T47D (cell line): Measurements from ENCODE around the gene DDX11.
"Not testable (repeated sequence)": the region's sequence is repeated elsewhere in the genome, so short reads cannot be mapped to it uniquely, and the experiment has no call there.

ENCODE experiments used
- DNase-seq, 2 experiments: peaks; one replicate each; pipeline versions ENCODE4 v3.0.0 to v3.0.0-alpha.2; 2011 to 2012; ENCODE audit warnings: low read depth in 1 of 2, low spot score in 1 of 2
- JUND ChIP-seq: IDR thresholded peaks from 2 replicates; pipeline ENCODE4 v1.6.1; 2012; ENCODE audit warnings: low read depth
- in situ Hi-C: cut with HindIII; loops from 2 replicates; pipeline ENCODE4 v1.10.0; 2016; ENCODE audit warnings: low sequenced_read_pairs, low pct_unique_long_range_greater_than_20kb

DDX11 gene

DNA sequence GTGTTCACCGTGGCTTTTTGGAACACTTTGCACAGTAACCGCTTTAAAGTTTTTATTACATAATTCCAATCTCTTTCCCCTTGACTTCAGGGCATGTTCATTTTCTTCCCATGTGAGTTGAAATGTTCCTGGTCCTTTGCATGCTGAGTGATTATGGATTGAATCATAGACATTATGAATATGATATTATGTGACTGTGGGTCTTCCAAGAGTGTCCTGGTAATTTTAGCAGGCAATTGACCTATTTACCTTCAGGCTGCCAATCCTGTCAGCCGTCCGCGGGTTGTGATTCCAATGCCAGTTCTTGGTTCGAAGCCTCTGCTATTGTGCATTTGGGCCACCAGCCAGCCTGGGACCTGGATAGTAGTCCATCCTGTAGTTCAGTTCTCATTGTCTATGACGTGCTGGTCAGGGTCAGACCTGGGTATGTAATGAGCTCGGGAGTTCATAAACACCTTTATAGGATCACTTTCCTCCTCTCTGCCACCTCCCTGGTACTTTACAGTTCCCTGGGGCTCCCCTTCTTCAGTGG, 32.6 kb upstream of the DDX11 start:
- no peak for DNase-seq
- no peak for TF ChIP-seq JUND
- in situ Hi-C loops: no loop called here

DNA sequence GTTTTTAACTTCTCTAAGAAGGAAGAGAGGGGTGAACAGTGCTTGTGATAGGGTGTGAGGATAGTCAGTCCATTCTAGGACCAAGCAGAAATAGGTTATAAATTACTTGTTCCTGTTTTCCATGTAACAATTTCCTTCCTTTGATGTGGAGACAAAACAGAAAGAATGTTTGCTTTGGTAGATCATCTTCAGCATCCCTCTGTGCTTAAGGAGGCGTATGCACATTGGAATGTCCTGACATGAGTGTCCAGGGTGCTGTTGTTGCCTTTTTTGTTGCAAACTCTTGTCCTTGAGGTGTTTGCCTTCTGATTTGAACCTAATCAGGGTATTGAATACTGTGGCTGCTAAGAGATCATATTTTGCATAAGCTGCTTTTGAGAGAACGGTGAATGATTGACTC, 23.5 kb upstream of the DDX11 start:
- DNase-seq, in situ Hi-C loops: not testable (repeated sequence)

DNA sequence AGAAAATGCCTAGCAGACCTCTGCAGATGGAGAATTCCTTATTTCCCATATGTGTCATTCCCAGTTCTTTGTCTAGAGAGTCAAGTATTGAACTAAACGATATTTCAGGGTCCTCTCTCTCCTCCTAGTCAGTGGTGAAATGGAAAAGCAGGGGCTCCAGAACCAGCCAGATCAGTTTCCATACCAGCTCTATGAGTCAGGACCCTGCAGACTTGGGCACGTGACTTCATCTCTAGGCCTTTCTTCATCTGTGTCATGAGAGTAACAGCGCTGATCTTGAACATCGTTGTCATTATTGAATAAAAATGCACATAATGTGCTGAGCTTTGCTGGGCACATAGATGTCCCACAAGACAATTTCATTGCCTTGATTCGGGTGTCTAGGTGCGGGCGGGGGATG, 23.1 kb upstream of the DDX11 start:
- in situ Hi-C loops, DNase-seq: not testable (repeated sequence)

DNA sequence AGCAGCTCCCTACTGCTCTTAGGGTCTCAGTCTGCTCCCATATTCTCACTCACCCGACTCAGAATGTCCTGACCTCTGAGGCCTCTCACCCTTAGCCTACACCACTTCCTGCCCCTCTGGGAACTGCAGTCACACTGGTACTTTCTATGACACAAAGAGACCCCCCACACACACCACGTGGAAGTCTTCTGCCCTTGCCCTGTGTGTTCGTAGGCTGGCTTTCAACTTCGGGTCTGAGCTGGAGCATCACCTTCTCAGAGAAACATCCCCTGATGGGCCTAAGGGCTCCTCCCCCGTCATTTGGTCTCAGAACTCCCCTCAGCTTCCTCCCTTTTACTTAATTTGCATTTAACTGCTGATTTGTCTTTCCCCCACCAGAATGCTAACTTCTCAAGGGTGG, 22.0 kb upstream of the DDX11 start:
- DNase-seq, in situ Hi-C loops: not testable (repeated sequence)

DNA sequence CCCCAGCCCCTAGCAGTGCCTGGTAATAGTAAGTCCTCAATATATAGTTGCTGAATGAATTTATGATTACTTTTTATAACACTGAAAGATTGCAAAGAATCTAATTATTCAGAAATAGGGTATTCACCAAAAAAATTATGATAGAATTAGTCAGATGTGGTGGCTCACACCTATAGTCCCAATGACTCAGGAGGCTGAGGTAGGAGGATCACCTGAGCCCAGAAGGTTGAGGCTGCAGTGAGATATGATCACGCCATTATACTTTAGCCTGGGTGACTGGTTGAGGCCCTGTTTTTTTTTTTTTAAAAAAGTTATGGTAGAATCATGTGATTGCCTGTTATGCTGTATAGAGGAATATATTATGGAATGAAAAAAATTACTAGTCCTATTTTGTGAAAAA, 21.5 kb upstream of the DDX11 start:
- in situ Hi-C loops, DNase-seq: not testable (repeated sequence)

DNA sequence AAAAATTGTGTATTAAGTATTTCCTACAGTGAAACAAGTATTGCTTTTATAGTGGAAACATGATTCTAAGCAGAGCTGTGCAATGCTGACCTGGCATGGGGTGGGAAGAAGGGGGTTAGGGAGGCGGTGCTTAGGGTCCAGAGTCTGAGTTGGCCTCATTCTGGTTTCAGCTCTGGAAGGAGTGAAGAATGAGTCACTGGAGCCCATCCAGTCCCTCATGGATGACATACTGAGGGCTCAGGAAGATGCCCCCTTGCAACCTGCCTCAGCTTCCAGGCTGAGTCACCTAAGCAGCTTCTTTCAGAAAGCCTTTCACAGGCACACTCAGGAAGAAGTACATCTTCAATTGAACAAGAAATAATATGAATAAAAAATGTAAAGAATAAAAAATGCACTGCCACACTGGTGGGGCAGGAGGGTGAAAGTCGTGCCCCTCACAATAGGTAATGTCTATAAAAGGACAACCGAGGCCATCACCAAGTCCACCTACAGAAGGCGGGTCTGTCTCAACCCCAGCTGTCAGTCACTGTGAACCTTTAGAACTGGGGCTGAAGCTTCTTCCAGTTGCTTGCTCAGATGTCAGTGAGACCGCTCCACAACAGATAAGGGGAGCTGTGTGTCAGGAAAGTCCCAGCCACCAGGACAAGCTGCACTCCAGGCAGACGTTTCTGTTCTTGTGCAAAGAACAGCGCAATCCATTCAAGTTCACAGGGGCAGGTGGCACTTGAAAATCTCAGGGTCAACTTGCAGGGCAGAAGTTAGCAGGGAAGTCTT, 20.8 kb upstream of the DDX11 start:
- DNase-seq, in situ Hi-C loops: not testable (repeated sequence)

DNA sequence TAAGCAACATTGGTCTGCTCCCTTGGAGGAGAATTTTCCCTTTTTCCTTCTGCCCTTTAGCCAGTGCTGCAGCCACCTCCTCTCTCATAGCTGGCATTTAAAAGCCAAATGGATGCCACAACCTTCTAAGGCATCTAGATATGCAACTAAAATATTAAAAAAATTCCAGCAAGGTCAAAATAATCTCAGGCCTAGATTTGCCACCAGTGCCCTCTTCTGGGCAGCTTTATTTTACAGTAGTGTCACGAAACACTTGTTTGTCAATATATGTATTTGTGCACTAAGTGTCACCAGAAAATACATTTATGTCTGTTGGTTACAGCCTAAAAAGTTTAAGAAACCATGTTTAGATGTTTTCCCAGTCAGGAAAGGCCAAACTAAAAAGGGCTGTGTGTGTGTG, 19.7 kb upstream of the DDX11 start:
- in situ Hi-C loops: not testable (repeated sequence)
- DNase-seq: peak in 1 of 2 experiments; percentile 22

DNA sequence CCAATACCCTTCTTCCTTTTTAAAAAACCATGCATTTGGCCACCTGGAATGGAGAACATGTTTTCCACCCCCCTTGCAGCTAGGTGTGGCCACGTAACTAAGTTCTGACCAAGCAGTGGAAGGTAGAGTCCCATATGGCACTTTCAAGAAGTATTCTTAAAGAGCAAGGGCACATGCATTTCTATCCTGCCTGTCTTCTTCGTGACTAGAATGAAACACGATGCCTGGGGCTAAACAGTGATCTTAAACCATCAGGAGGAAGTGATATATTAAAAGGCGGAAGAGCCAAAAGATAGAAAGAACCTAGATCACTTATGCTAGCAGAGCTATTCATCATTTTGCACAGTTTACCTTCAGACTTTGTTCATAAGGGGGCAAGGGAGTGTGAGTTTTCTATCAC, 16.0 kb upstream of the DDX11 start:
- no peak for TF ChIP-seq JUND
- in situ Hi-C loops: no loop called here
- DNase-seq: no peak

DNA sequence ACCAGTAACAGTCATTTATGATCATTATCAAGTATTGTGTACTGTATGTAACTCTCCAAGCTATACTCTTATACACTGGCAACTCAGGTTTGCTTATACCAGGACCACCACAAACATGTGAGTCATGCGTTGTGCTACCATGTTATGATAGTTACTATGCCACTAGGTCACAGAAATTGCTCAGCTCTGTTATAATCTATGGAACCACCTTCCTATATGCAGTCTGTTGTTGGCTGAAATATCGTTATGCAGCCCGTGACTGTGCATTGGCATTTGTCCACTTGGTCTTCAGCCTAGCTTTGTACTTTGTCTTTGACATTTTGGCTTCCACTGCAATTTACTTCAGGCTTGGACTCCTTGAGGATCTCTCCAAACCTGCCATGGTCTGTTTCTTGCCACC, 7.5 kb upstream of the DDX11 start:
- DNase-seq, in situ Hi-C loops: not testable (repeated sequence)

DNA sequence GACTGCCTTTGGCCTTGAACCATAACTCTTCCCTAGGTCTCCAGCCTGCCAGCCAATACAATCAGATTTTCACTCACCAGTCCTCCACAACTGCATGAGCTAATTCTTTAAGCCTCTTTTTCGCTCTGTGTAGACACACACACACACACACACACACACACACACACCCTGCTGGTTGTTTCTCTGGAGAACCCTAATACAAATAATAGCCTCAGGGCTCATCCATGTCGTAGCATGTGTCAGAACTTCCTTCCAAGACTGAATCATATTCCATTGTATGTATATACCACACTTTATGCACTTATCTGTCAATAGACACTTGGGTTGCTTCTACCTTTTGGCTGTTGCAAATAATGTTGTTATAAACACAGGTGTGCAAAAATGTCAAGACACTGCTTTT, 6.0 kb upstream of the DDX11 start:
- DNase-seq, in situ Hi-C loops: not testable (repeated sequence)

DNA sequence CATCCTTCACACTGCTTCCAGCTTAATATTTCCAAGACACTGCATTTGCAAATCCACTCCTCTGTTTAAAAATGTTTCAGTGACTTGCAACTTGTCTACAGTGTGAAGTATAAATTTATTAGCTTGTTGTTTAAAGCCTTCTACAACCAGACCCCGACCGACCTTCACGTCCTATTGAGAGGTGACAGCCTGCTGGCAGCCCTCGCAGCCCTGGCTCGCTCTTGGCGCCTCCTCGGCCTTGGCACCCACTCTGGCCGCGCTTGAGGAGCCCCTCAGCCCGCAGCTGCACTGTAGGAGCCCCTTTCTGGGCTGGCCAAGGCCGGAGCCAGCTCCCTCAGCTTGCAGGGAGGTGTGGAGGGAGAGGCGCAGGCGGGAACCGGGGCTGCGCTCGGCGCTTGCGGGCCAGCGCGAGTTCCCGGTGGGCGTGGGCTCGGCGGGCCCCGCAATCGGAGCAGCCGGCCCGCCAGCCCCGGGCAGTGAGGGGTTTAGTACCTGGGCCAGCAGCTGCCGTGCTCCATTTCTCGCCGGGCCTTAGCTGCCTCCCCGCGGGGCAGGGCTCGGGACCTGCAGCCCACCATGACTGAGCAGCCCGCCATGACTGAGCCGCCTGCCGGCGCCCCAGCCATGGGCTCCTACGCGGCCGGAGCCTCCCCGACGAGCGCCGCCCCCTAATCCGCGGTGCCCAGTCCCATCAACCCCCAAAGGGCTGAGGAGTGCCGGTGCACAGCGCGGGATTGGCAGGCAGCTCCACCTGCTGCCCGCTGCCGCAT, 2.5 kb upstream of the DDX11 start:
- in situ Hi-C loops, DNase-seq: not testable (repeated sequence)

DNA sequence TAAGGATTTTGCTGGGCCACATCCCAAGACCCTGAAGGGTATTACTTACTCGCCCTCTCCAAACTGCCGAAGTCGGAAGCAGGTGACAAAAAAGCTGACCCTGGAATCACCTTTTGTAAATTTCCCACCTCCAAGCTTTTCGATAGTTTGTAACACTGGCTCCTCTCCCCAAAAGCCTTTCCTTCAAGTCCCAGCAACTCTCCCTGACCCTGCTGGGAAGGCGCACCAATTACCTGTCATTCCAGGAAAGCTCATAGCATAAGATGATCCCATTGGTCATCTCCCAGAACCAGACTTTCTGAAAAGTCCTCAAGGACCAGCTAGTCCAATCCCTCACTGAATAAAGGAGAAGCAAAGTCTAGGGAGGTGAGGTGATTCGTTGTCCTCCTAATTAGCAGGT, 698 bp upstream of the DDX11 start:
- in situ Hi-C loops: not testable (repeated sequence)
- peak in 1 of 2 experiments; percentile 62 for DNase-seq

DNA sequence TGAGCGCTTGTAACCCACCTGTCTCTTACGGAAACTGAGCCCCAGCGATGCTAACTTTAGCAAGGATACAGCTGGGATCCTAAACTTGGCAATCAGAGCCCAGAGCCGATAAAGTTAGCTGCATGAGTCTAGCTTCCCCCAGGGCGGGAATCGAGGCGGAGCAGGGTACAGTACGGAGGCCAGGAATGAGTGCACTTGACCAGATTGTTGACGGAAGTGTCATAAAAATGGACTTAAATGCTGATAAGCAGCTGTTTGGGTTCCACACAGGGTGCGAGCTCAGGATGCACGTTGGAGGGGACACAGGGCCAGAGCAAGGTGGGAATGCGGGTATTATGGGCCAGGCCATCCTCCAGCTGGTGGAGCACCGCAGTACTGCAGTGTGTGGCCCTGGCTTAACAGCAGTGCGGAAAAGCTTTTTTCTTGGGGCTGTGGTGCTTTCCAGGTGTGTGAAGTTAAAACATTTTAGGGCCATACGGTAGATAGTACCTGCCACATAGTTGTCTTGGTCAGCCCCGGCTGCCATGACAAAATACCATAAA, 744 bp downstream of the DDX11 start:
- DNase-seq, in situ Hi-C loops: not testable (repeated sequence)

DNA sequence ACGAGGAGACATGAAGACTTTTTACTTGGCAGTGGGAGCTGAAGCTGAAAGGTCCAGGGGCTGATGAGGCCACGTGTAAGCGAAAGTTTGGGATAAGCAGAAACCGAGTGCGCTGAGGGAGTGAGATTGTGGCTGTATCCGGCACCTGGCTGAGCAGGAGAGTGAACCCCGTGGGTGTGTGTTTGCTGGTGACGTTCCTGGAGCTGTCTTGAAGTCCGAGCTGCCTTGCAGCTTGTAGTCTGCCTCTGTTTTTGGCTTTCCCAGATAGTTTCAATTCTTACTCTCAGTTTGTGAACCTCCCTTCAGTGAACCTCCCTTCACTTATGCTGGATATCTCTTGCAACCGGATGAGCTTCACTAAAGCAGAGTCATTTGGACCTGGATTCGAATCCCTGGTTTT, 2.5 kb downstream of the DDX11 start:
- in situ Hi-C loops, DNase-seq: not testable (repeated sequence)

DNA sequence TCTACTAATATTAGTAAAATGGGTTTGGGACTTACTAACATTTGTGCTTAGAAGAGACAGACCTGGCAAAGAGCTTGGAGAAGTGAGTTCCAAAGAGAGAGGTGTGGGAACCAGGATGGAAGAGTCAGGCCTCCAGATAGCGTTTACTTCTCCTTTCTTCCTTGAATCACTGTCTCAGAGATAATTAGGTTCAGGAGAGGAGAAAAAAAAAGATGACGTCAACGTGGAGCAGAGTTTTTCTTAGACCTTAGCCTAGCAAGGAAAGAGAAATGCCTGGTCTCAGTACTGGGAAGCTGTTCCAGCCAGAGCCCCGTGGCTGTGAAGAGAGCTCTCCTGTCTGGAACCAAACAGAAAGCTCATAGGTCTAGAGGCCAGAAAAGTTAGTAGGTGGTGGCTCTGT, 3.4 kb downstream of the DDX11 start:
- in situ Hi-C loops, DNase-seq: not testable (repeated sequence)

DNA sequence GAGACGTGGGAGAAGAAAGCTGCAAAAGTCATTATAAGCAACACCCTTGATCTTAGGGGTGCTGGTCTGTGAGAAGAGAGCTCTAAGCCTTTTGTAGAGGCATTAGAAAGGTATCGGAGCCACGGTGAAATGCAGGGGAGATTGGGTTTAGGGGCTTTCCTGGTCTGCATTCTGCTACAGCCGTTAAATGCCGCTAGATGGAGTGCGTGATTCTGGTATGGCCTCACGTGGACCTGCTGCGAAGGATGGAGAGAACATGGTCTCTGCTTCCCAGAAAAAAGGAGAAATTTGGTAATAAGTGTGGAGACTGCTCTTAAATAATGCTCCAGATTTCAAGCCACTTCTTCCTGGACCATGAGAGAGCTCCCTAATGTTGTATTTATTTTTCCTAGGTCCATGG, 4.3 kb downstream of the DDX11 start:
- in situ Hi-C loops, DNase-seq: not testable (repeated sequence)

DNA sequence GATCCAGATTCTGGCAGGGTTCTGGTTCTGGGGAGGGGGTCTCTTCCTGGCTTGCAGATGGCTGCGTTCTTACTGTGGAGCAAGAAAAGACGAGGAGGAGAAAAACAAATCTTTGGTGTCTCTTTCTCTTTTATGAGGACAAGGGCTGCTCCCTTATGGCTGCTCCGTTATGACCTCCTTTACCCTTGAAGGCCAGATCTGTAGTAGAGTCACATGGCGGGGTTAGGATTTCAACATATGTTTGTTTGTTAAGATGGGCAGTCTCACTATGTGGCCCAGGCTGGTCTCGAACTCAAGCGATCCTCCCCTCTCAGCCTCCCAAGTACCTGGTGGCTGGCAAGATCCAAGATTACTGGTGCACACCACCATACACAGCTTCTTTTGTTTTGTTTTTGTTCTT, 5.8 kb downstream of the DDX11 start:
- DNase-seq, in situ Hi-C loops: not testable (repeated sequence)

DNA sequence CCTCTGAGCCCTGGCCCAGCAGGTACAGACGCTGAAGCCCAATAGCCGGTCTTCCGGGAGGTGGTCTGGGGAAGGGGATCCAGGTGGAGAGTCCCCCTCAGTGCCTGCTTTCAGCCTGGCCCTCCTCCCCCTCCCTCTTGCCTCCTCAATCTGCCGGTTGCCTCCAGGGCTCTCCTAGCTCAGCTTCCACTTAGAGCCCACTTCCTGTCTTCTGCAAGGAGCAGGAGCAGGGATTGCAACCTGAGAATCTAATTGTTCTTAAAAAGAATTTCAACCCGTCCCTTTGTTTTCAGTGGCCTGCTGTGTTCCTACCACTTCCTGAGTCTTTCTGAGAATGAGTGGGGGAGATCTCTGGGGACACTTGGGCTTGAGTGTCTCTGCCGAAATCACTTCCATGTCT, 6.6 kb downstream of the DDX11 start:
- DNase-seq, in situ Hi-C loops: not testable (repeated sequence)
